IMR-90 (cell line): ENCODE data around the gene HPSE2. TPM values are rescaled to one million over a fixed set of nuclear protein-coding genes. Genes with fewer than 3 reads are reported as not detected.

ENCODE experiments used
- ATAC-seq: fragments of 200-7000 bp; cut with Tn5 transposase; 2 replicates; pipeline ENCODE4 v1.9.1; 2020; ENCODE audit warnings: low read depth, mild to moderate bottlenecking, moderate library complexity
- BruUV-seq: library from RNA; stranded (reverse); fragments of 400-500 nt; replicated peaks from 2 replicates; lab custom pipeline; 2021; lab: Mats Ljungman, UMichigan
- CTCF ChIA-PET: fragments of 300-600 bp; formaldehyde crosslinking; extraction: SDS; loops from one replicate; lab custom pipeline; 2021; ENCODE audit warnings: antibody characterized with exemption; lab: Yijun Ruan, JAX
- POLR2A ChIA-PET: fragments of 300-600 bp; sonication (Branson Sonifier 250); formaldehyde crosslinking; loops from one replicate; lab custom pipeline; 2022; ENCODE audit warnings: antibody characterized with exemption; ENCODE audit not compliant: unreplicated experiment; lab: Charles Lee
- DNase-seq: peaks from one replicate; pipeline ENCODE4 v3.0.0; 2013
- H2AFZ ChIP-seq: replicated peaks from 2 replicates; pipeline ENCODE3; 2013; ENCODE audit warnings: low read length, mild to moderate bottlenecking; ENCODE audit not compliant: poor library complexity
- H2AK5ac ChIP-seq: 2 replicates; pipeline ENCODE4 v1.6.1; 2013; ENCODE audit warnings: low read depth, low read length, inconsistent platforms
- H2AK9ac ChIP-seq: replicated peaks from 2 replicates; pipeline ENCODE3; 2013; ENCODE audit warnings: mild to moderate bottlenecking, low read depth, low read length, moderate library complexity; ENCODE audit not compliant: poor library complexity
- H2BK120ac ChIP-seq: 2 replicates; pipeline ENCODE4 v1.6.1; 2013; ENCODE audit warnings: low read depth, low read length, inconsistent platforms
- H2BK15ac ChIP-seq: 3 replicates; pipeline ENCODE4 v1.6.1; 2013; ENCODE audit warnings: low read depth, low read length, inconsistent platforms
- H2BK20ac ChIP-seq: 2 replicates; pipeline ENCODE4 v1.6.1; 2013; ENCODE audit warnings: low read depth, mild to moderate bottlenecking, inconsistent platforms, low read length, moderate library complexity
- H2BK5ac ChIP-seq: 2 replicates; pipeline ENCODE4 v1.6.1; 2013; ENCODE audit warnings: mild to moderate bottlenecking, low read depth, low read length, inconsistent platforms; ENCODE audit not compliant: poor library complexity, severe bottlenecking
- H3K14ac ChIP-seq: replicated peaks from 2 replicates; pipeline ENCODE4 v1.6.1; 2013; ENCODE audit warnings: low read depth, low read length, inconsistent platforms
- H3K18ac ChIP-seq: 2 replicates; pipeline ENCODE4 v1.6.1; 2013; ENCODE audit warnings: low read depth, low read length, control low read depth
- H3K23ac ChIP-seq: 2 replicates; pipeline ENCODE4 v1.6.1; 2013; ENCODE audit warnings: low read depth, low read length, inconsistent platforms
- H3K27ac ChIP-seq: 2 replicates; pipeline ENCODE4 v1.5.1; 2013; ENCODE audit warnings: mild to moderate bottlenecking, control low read depth, low read length; ENCODE audit not compliant: insufficient read depth
- H3K27me3 ChIP-seq: 2 replicates; pipeline ENCODE4 v1.6.1; 2013; ENCODE audit warnings: low read length; ENCODE audit not compliant: control insufficient read depth, insufficient read depth
- H3K36me3 ChIP-seq: 2 replicates; pipeline ENCODE4 v1.6.1; 2013; ENCODE audit warnings: low read length, mixed read lengths; ENCODE audit not compliant: control insufficient read depth, insufficient read depth
- H3K4ac ChIP-seq: 2 replicates; pipeline ENCODE4 v1.6.1; 2013; ENCODE audit warnings: low read depth, low read length, inconsistent platforms
- H3K4me1 ChIP-seq: 2 replicates; pipeline ENCODE4 v1.6.1; 2013; ENCODE audit warnings: low read length, mixed read lengths; ENCODE audit not compliant: control insufficient read depth, insufficient read depth
- H3K4me2 ChIP-seq: 2 replicates; pipeline ENCODE4 v1.6.1; 2013; ENCODE audit warnings: low read depth, mild to moderate bottlenecking, control low read depth, low read length, moderate library complexity
- H3K4me3 ChIP-seq: 2 replicates; pipeline ENCODE4 v1.5.1; 2013; ENCODE audit warnings: low read depth, mild to moderate bottlenecking, control low read depth, low read length, moderate library complexity; ENCODE audit not compliant: insufficient read depth
- H3K56ac ChIP-seq: 2 replicates; pipeline ENCODE4 v1.6.1; 2013; ENCODE audit warnings: low read length, inconsistent platforms; ENCODE audit not compliant: insufficient read depth; ENCODE audit errors: extremely low read depth
- H3K79me1 ChIP-seq, 2 experiments: 2 replicates each; pipeline ENCODE4 v1.6.1; 2013; ENCODE audit warnings: low read length in 2 of 2, inconsistent platforms in 1 of 2, low read depth in 1 of 2
- H3K9ac ChIP-seq: 2 replicates; pipeline ENCODE4 v1.6.1; 2013; ENCODE audit warnings: low read depth, low read length, control low read depth
- H3K9me1 ChIP-seq: 2 replicates; pipeline ENCODE4 v1.6.1; 2013; ENCODE audit warnings: low read length, inconsistent platforms; ENCODE audit not compliant: insufficient read depth
- H3K9me3 ChIP-seq: 2 replicates; pipeline ENCODE4 v1.6.1; 2013; ENCODE audit warnings: low read length; ENCODE audit not compliant: control insufficient read depth, insufficient read depth
- H4K20me1 ChIP-seq: 2 replicates; pipeline ENCODE4 v1.6.1; 2013; ENCODE audit warnings: low read length, inconsistent platforms; ENCODE audit not compliant: insufficient read depth
- H4K5ac ChIP-seq: 2 replicates; pipeline ENCODE4 v1.6.1; 2013; ENCODE audit warnings: mild to moderate bottlenecking, low read depth, low read length, control low read depth
- H4K8ac ChIP-seq, 2 experiments: 2 replicates each; pipeline ENCODE4 v1.6.1; 2013; ENCODE audit warnings: low read depth in 2 of 2, low read length in 2 of 2, control low read depth in 1 of 2, inconsistent platforms in 1 of 2
- H4K91ac ChIP-seq: 2 replicates; pipeline ENCODE4 v1.6.1; 2013; ENCODE audit warnings: low read depth, low read length, inconsistent platforms; ENCODE audit not compliant: insufficient read depth
- BHLHE40 ChIP-seq: fragments of 150-350 bp; IDR thresholded peaks from 2 replicates; pipeline ENCODE4 v1.6.1; 2016; ENCODE audit warnings: mild to moderate bottlenecking, low read depth, low read length
- CEBPB ChIP-seq: IDR thresholded peaks from 2 replicates; pipeline ENCODE4 v1.6.1; 2012; ENCODE audit warnings: low read depth, low read length, improper control_type of control experiment
- CHD1 ChIP-seq: IDR thresholded peaks from 2 replicates; pipeline ENCODE4 v1.6.1; 2012; ENCODE audit warnings: low read depth, low read length, improper control_type of control experiment
- FOS ChIP-seq: fragments of 150-350 bp; IDR thresholded peaks from 2 replicates; pipeline ENCODE4 v1.6.1; 2016; ENCODE audit warnings: low read depth, low read length
- MAFK ChIP-seq: IDR thresholded peaks from 2 replicates; pipeline ENCODE4 v1.6.1; 2012; ENCODE audit warnings: low read depth, low read length, improper control_type of control experiment
- MAZ ChIP-seq: IDR thresholded peaks from 2 replicates; pipeline ENCODE4 v1.6.1; 2012; ENCODE audit warnings: low read depth, mild to moderate bottlenecking, low read length, improper control_type of control experiment, moderate library complexity, borderline replicate concordance
- MXI1 ChIP-seq: IDR thresholded peaks from 2 replicates; pipeline ENCODE4 v1.6.1; 2012; ENCODE audit warnings: low read depth, mild to moderate bottlenecking, low read length, moderate library complexity, borderline replicate concordance
- NFE2L2 ChIP-seq: fragments of 150-350 bp; IDR thresholded peaks from 2 replicates; pipeline ENCODE4 v1.6.1; 2016; ENCODE audit warnings: low read depth, mild to moderate bottlenecking, low read length
- POLR2A ChIP-seq: IDR thresholded peaks from 2 replicates; pipeline ENCODE4 v1.6.1; 2012; ENCODE audit warnings: mild to moderate bottlenecking, low read depth, low read length
- RAD21 ChIP-seq: IDR thresholded peaks from 2 replicates; pipeline ENCODE4 v1.6.1; 2012; ENCODE audit warnings: low read length, improper control_type of control experiment
- RCOR1 ChIP-seq: IDR thresholded peaks from 2 replicates; pipeline ENCODE4 v1.6.1; 2012; ENCODE audit warnings: mild to moderate bottlenecking, low read length, improper control_type of control experiment; ENCODE audit not compliant: insufficient replicate concordance
- RFX5 ChIP-seq: IDR thresholded peaks from 2 replicates; pipeline ENCODE4 v1.8.0; 2012; ENCODE audit warnings: low read depth, mild to moderate bottlenecking, low read length, moderate library complexity
- SMC3 ChIP-seq: fragments of 150-350 bp; IDR thresholded peaks from 2 replicates; pipeline ENCODE4 v1.6.1; 2016; ENCODE audit warnings: low read depth, mild to moderate bottlenecking, antibody characterized with exemption, low read length, moderate library complexity
- WGBS, 2 experiments: methylation state at CpG; one replicate each; pipeline versions ENCODE4 v1.1.5 to v1.1.7; 2013; ENCODE audit warnings: missing lambda C conversion rate in 2 of 2; ENCODE audit not compliant: insufficient read length in 1 of 2; ENCODE audit errors: extremely low coverage in 2 of 2; 5-methylcytosine and 5-hydroxymethylcytosine counted together
- dilution Hi-C: fragments of 300-500 bp; cut with HindIII; formaldehyde crosslinking; loops from one replicate; pipeline ENCODE4 v1.14.3; 2018; ENCODE audit warnings: low sequenced_read_pairs; ENCODE audit not compliant: unreplicated experiment
- in situ Hi-C: fragments of 300-500 bp; cut with MboI; formaldehyde crosslinking; loops from 3 replicates; pipeline ENCODE4 v1.14.3; 2019; ENCODE audit warnings: low sequenced_read_pairs, inconsistent platforms, mixed read lengths
- intact Hi-C: fragments of 100-400 bp; cut with micrococcal nuclease; formaldehyde crosslinking; loops from 2 replicates; pipeline ENCODE4 v1.10.0; 2022
- polyA plus RNA-seq, 3 experiments: library from polyadenylated mRNA; depleted of rRNA; stranded (reverse); fragments of >200 nt; gene quantifications; 2 replicates each; pipeline ENCODE4 v1.2.3, GENCODE V29; 2012; ENCODE audit warnings: low replicate concordance in 1 of 3
- total RNA-seq: library from RNA; depleted of rRNA; stranded (reverse); fragments of >200 nt; gene quantifications from 2 replicates; pipeline ENCODE4 v1.2.3, GENCODE V29; 2012
- TF ChIP-seq, protein P1 (sequence below): conservative IDR thresholded peaks from 2 replicates; pipeline ENCODE4 v1.5.1; 2012; ENCODE audit warnings: mild to moderate bottlenecking, low read depth, low read length, improper control_type of control experiment
- TF ChIP-seq, protein P2 (sequence below): fragments of 150-350 bp; IDR thresholded peaks from 2 replicates; pipeline ENCODE4 v1.6.1; 2016; ENCODE audit warnings: low read depth, mild to moderate bottlenecking, low read length, moderate library complexity, borderline replicate concordance
- TF ChIP-seq, protein P3 (sequence below): fragments of 150-350 bp; IDR thresholded peaks from 2 replicates; pipeline ENCODE4 v1.6.1; 2017; ENCODE audit warnings: mild to moderate bottlenecking, antibody characterized with exemption, low read length, low read depth

The HPSE2 gene
- total and polyA plus RNA-seq, 2 of the 4 experiments (the other 2 are of a cell fraction), result not detected

DNA sequence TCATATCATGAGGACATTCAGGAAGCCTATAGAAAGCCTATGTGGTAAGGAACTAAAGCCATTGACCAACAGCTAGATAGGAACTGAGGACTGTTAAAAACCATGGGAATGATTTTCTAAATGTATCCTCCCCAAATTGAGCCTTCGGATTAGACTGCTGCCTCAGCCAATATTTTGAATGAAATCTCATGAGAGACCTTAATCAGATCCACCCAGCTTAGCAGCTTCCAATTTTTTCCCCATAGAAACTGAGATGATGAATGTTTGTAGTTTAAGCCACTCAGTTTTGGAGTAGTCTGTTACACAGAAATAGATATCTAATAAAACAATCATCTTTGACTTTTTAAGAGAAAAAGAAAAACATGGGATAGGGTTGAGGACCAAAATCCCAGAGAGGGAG is 292.0 kb downstream of the HPSE2 start:
- BruUV-seq, result no TSS peak
- Histone ChIP-seq H3K36me3 (no peaks in the 10 kb centered on the region), H4K20me1 (no peaks in the 10 kb centered on the region), H2BK120ac (no peak overlapping the region), H4K5ac (no peak overlapping the region), H3K4me3 (no peak overlapping the region), H3K14ac (no peak overlapping the region), H4K8ac (no peak overlapping the region), H3K27ac (no peak overlapping the region), H3K9ac (no peak overlapping the region), H3K56ac (no peak overlapping the region), H3K27me3 (no peaks in the 10 kb centered on the region), H3K79me1 (no peaks in the 10 kb centered on the region), H2AK9ac (no peak overlapping the region), H3K9me3 (no peaks in the 10 kb centered on the region), H3K18ac (no peak overlapping the region), H2AFZ (no peak overlapping the region), H2BK15ac (no peak overlapping the region), H3K4me1 (no peaks in the 10 kb centered on the region), H2BK20ac (no peak overlapping the region), H3K4me2 (no peak overlapping the region), H2AK5ac (no peak overlapping the region), H3K9me1 (no peaks in the 10 kb centered on the region), H2BK5ac (no peak overlapping the region), H4K91ac (no peak overlapping the region), H3K23ac (no peak overlapping the region), H3K4ac (no peak overlapping the region)
- dilution Hi-C loops, result no loop called here
- CTCF ChIA-PET, result no interaction called here
- in situ Hi-C loops, result no loop called here
- ATAC-seq (no peak), DNase-seq (no peak)
- intact Hi-C loops, result no loop called here
- no CpG with 5 or more reads among the region's 1 CpG for WGBS, 2 experiments
- no peak for TF ChIP-seq CHD1
- TF ChIP-seq SMC3, result no peak
- TF ChIP-seq, protein P1, sequence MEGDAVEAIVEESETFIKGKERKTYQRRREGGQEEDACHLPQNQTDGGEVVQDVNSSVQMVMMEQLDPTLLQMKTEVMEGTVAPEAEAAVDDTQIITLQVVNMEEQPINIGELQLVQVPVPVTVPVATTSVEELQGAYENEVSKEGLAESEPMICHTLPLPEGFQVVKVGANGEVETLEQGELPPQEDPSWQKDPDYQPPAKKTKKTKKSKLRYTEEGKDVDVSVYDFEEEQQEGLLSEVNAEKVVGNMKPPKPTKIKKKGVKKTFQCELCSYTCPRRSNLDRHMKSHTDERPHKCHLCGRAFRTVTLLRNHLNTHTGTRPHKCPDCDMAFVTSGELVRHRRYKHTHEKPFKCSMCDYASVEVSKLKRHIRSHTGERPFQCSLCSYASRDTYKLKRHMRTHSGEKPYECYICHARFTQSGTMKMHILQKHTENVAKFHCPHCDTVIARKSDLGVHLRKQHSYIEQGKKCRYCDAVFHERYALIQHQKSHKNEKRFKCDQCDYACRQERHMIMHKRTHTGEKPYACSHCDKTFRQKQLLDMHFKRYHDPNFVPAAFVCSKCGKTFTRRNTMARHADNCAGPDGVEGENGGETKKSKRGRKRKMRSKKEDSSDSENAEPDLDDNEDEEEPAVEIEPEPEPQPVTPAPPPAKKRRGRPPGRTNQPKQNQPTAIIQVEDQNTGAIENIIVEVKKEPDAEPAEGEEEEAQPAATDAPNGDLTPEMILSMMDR, result no peak
- TF ChIP-seq MAFK, result no peak
- TF ChIP-seq RCOR1, result no peak
- TF ChIP-seq FOS, result no peak
- no peak for TF ChIP-seq CEBPB
- TF ChIP-seq RFX5, result no peak
- TF ChIP-seq, protein P2, sequence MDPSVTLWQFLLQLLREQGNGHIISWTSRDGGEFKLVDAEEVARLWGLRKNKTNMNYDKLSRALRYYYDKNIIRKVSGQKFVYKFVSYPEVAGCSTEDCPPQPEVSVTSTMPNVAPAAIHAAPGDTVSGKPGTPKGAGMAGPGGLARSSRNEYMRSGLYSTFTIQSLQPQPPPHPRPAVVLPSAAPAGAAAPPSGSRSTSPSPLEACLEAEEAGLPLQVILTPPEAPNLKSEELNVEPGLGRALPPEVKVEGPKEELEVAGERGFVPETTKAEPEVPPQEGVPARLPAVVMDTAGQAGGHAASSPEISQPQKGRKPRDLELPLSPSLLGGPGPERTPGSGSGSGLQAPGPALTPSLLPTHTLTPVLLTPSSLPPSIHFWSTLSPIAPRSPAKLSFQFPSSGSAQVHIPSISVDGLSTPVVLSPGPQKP, result no peak
- TF ChIP-seq NFE2L2, result no peak
- no peak for TF ChIP-seq MAZ
- no peak for TF ChIP-seq RAD21
- no peak for TF ChIP-seq BHLHE40
- TF ChIP-seq MXI1, result no peak
- no peak for TF ChIP-seq POLR2A
- TF ChIP-seq, protein P3, sequence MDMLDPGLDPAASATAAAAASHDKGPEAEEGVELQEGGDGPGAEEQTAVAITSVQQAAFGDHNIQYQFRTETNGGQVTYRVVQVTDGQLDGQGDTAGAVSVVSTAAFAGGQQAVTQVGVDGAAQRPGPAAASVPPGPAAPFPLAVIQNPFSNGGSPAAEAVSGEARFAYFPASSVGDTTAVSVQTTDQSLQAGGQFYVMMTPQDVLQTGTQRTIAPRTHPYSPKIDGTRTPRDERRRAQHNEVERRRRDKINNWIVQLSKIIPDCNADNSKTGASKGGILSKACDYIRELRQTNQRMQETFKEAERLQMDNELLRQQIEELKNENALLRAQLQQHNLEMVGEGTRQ, result no peak
- POLR2A ChIA-PET, result no interaction called here
